ENCODE measurements around the gene CMTM8.

CMTM8 gene

DNA sequence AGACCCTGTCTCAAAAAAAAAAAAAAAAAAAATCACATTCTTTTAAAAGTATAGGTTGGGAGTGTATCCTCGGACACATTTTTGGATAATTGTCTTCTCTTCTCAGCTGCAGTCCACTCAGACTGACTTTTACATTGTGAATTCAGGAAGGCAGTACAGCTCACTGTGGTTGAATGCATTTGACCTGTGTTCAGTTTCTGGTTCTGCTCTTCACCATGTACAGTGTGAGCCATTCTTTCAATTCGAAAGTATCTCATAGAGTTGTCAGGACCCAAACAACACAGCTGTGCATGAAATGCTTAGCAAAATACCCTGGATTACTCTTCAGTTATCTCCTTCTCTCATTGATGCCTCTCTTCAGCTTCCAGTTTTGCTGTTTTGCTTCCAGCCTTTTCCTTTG, 5.0 kb downstream of the CMTM8 start:
- peaks cover 3% of the 10 kb centered on the region for H3K27me3 Mint-ChIP-seq
- DNase-seq (ENCODE audit: low spot score in 2 of 2) (no peak), ATAC-seq (ENCODE audit: low read depth) (no peak)
- peaks cover 10% of the 10 kb centered on the region for H3K4me1 Mint-ChIP-seq
- H3K4me3 Mint-ChIP-seq, result no peak overlapping the region
- H3K27ac Mint-ChIP-seq, result no peak overlapping the region
- H3K9me3 Mint-ChIP-seq, result no peaks in the 10 kb centered on the region
- H3K36me3 Mint-ChIP-seq, result peaks cover 1% of the 10 kb centered on the region

DNA sequence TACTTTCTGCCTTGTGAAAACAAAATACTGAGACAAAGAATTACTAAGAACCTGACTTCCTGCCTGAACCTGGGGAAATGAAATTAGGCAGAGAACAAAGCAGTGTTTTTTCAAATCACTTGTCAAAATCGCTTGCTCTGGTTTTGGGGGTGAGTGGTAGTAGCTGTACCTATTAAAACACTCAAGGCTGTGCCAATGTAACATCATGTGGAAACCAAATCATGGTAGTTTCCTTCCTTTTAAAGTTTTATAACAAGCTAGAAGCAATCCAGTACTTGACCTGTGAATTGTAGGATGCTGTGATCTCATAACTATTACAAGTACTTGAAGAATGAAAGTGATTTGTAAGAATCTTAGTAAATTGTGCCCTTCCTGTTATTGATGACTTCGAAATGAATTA, 6.7 kb downstream of the CMTM8 start:
- H3K27me3 Mint-ChIP-seq, result peaks cover 3% of the 10 kb centered on the region
- H3K36me3 Mint-ChIP-seq, result peaks cover 1% of the 10 kb centered on the region
- H3K4me3 Mint-ChIP-seq, result no peak overlapping the region
- DNase-seq (ENCODE audit: low spot score in 2 of 2), result no peak
- no peaks in the 10 kb centered on the region for H3K4me1 Mint-ChIP-seq
- no peaks in the 10 kb centered on the region for H3K9me3 Mint-ChIP-seq
- no peak for ATAC-seq (ENCODE audit: low read depth)
- H3K27ac Mint-ChIP-seq, result no peak overlapping the region

DNA sequence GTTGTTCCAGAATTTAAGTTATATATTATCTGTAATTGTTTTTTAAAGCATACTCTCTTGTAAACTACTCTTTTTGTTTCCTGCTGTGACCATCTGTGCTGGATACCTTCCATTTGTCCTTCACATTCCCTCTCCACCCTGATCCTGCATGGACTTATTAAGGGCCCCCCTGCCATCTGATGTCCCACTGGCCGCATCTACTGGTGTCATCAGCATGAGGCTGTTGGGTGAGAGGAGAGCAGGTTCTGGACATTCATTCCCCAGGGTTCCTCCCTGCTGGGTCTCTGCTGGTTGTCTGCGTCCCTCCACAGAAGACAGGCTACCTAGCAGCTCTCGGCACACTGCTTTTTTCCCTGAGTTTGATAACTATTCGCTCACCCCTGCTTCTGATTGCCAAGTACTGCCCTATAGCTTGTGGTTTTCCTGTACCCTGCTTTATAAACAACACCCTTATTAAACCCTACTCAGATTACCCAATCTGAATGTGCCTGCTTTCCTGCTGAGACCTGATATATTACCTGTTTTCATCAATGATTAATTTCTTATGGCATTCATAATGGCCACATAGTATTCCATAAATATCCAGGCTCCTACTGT, 7.7 kb downstream of the CMTM8 start:
- no peak for ATAC-seq (ENCODE audit: low read depth)
- Mint-ChIP-seq H3K9me3 (no peaks in the 10 kb centered on the region), H3K36me3 (peaks cover 1% of the 10 kb centered on the region), H3K27me3 (peaks cover 3% of the 10 kb centered on the region), H3K27ac (no peak overlapping the region), H3K4me3 (no peak overlapping the region), H3K4me1 (no peaks in the 10 kb centered on the region)
- DNase-seq (ENCODE audit: low spot score in 2 of 2), result no peak

DNA sequence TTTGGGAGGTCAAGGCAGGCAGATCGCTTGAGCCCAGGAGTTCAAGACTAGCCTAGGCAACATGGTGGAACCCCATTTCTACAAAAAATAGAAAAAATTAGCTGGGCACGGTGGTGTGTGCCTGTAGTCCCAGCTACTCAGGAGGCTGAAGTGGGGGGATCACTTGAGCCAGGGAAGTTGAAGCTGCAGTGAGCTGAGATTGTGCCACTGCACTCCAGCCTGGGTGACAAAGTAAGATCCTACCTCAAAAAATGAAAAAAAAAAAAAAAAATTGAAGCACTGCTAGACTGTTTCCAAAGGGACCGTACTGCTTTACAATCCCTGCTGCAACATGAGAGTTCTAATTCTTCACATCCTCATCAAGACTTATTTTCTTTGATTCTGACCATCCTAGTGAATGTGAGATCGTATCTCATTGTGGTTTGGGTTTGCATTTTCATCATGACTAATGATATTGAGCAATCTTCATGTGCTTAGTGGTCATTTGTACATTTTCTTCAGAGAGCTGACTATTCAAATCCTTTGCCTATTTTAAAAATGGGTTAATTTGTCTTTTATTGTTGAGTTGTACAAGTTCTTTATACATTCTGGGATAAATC, 10.8 kb downstream of the CMTM8 start:
- H3K4me1 Mint-ChIP-seq, result no peaks in the 10 kb centered on the region

DNA sequence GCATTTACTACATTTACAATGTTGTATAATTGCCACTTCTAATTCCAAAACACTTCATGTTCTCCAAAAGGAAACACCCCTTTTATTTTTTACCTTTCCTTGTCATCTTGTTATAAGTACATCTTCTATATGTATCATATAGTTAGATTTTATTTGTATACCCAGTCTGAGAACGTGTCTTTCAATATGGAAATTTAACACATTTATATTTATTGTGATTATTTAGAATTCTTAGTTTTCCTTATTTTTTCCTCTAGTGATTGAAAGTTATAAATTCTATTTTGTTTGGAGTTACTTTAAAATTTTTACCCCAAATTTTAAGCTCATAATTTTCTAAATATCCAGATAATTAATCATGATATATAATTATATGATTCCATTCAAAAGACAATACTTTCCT, 15.8 kb downstream of the CMTM8 start:
- Mint-ChIP-seq H3K9me3 (peaks cover 2% of the 10 kb centered on the region), H3K4me3 (no peak overlapping the region), H3K4me1 (no peaks in the 10 kb centered on the region), H3K27me3 (peaks cover 7% of the 10 kb centered on the region), H3K27ac (no peak overlapping the region), H3K36me3 (peaks cover 4% of the 10 kb centered on the region)
- no peak for DNase-seq (ENCODE audit: low spot score in 2 of 2)
- ATAC-seq (ENCODE audit: low read depth), result no peak

More for the DNA sequence above, 10.8 kb downstream of the CMTM8 start:
- peaks cover 1% of the 10 kb centered on the region for H3K27me3 Mint-ChIP-seq
- DNase-seq (ENCODE audit: low spot score in 2 of 2) (no peak), ATAC-seq (ENCODE audit: low read depth) (no peak)
- H3K9me3 Mint-ChIP-seq, result no peaks in the 10 kb centered on the region
- H3K36me3 Mint-ChIP-seq, result no peaks in the 10 kb centered on the region
- no peak overlapping the region for H3K27ac Mint-ChIP-seq
- no peak overlapping the region for H3K4me3 Mint-ChIP-seq

DNA sequence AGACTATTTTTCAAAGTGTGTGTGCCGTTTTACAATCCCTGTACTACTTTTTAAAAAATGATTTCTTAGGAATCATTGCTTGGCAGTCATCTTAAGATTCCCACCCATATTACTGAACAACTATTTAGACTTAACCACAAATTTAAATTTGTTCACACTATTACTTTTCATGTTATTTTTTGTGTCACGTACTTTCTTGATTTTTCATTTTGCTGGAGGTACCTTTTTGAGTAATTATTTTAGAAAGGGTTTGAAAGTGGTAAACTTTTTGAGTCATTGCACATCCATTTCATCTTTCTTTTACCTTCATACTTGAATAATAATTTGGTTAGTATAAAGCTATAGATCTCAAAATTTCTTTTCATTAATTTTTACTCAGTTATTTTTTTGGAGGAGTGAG, 16.9 kb downstream of the CMTM8 start:
- H3K4me1 Mint-ChIP-seq, result no peaks in the 10 kb centered on the region
- H3K36me3 Mint-ChIP-seq, result peaks cover 4% of the 10 kb centered on the region
- ATAC-seq (ENCODE audit: low read depth) (no peak), DNase-seq (ENCODE audit: low spot score in 2 of 2) (no peak)
- H3K27ac Mint-ChIP-seq, result no peak overlapping the region
- H3K27me3 Mint-ChIP-seq, result peaks cover 11% of the 10 kb centered on the region
- peaks cover 2% of the 10 kb centered on the region for H3K9me3 Mint-ChIP-seq
- H3K4me3 Mint-ChIP-seq, result no peak overlapping the region

DNA sequence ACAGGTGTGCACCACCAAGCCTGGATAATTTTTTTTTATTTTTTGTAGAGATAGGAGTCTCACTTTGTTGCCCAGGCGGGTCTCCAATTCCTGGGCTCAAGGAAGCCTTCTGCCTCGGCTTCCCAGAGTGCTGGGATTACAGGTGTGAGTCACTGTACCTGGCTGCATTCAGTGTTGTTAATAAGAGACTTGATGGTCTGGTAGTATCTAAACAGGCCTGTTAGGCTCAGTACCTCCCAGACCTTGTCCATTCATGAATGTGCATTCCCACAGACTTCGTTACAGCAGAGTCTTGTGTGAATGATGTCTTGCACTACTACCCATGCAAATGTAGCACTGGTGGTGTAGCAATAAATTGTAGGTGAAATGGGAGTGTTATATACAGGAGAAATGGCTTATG, 17.7 kb downstream of the CMTM8 start:
- Mint-ChIP-seq H3K9me3 (peaks cover 2% of the 10 kb centered on the region), H3K27me3 (peaks cover 11% of the 10 kb centered on the region), H3K36me3 (peaks cover 4% of the 10 kb centered on the region), H3K4me1 (no peaks in the 10 kb centered on the region), H3K4me3 (no peak overlapping the region), H3K27ac (no peak overlapping the region)
- ATAC-seq (ENCODE audit: low read depth), result no peak
- DNase-seq (ENCODE audit: low spot score in 2 of 2), result no peak

DNA sequence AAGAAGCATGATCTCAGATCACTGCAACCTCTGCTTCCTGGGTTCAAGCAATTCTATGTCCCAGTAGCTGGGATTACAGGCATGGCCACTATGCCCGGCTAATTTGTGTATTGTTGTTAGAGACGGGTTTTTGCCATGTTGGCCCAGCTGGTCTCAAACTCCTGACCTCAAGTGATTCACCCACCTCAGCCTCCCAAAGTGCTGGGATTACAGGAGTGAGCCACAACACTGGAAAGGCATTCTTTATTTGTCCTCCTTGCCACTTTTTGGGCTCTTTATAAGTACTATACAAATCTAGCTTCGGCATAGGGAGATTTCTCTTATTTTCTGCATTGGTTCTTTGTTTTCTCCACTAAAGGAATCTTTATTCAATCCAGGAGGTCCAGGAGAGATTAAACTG, 18.6 kb downstream of the CMTM8 start:
- no peak overlapping the region for H3K4me3 Mint-ChIP-seq
- H3K9me3 Mint-ChIP-seq, result peaks cover 2% of the 10 kb centered on the region
- peaks cover 4% of the 10 kb centered on the region for H3K36me3 Mint-ChIP-seq
- no peak overlapping the region for H3K27ac Mint-ChIP-seq
- no peak for DNase-seq (ENCODE audit: low spot score in 2 of 2)
- no peaks in the 10 kb centered on the region for H3K4me1 Mint-ChIP-seq
- H3K27me3 Mint-ChIP-seq, result peaks cover 15% of the 10 kb centered on the region
- ATAC-seq (ENCODE audit: low read depth), result no peak

DNA sequence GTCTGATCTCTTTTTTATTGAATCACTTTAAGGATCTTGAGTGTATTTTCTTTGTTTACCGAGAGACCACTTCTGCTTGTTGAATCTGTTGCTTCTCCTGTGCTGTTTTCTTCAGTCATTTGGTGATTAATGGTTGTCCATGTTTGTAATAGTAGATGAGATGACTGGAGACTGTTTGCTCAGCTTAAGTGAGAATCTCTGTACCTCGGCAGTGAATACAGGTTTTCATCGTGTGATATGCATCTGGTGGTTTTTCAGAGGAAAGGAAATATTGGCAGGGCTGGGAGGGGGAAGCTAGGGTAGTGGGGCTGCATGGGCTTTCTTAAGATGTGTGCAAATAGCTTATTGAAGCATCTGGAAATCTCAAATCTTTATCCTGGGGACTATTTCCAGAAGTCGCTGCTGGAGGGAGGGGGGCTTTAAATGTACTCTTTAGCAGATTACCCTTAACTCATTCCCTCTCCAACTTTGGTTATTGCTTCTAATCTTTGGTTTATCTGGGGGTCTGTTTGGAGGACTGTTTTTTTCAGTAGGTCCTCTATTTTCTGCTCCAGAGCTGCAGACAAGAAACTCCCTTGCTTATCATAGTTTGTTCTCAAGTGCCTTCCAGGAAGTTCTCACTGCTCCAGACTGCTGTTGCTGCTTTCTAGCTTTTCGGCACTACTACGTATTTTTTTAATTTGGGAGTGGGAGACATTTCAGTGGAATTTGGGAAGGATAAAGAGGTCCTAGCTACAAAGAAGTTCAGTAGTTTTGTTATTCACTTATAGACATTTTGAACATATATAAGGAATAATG, 19.4 kb downstream of the CMTM8 start:
- H3K27me3 Mint-ChIP-seq, result peaks cover 15% of the 10 kb centered on the region

DNA sequence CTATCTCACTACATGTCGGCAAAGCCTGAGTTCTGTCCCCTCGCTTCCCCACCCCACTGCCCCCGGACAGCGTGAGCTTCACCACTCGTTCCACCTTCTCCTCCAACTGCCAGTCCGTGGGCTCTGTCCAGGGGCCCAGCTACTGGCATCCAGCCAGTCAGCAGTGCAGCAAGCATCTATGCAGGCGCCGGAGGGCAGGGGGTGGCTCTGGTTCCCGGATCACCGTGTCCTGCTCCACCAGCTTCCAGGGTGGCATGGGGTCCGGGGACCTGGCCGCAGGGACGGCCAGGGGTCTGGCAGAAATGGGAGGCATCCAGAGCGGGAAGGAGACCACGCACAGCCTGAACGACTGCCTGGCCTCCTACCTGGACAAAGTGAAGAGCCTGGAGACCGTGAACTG, 20.4 kb downstream of the CMTM8 start:
- ATAC-seq (ENCODE audit: low read depth) (no peak), DNase-seq (ENCODE audit: low spot score in 2 of 2) (no peak)
- H3K36me3 Mint-ChIP-seq, result peaks cover 4% of the 10 kb centered on the region
- no peak overlapping the region for H3K4me3 Mint-ChIP-seq
- H3K27ac Mint-ChIP-seq, result no peak overlapping the region
- H3K27me3 Mint-ChIP-seq, result peaks cover 16% of the 10 kb centered on the region
- peaks cover 2% of the 10 kb centered on the region for H3K9me3 Mint-ChIP-seq
- no peaks in the 10 kb centered on the region for H3K4me1 Mint-ChIP-seq

More for the DNA sequence above, 19.4 kb downstream of the CMTM8 start:
- ATAC-seq (ENCODE audit: low read depth) (no peak), DNase-seq (ENCODE audit: low spot score in 2 of 2) (no peak)
- no peak overlapping the region for H3K27ac Mint-ChIP-seq
- peaks cover 2% of the 10 kb centered on the region for H3K9me3 Mint-ChIP-seq
- H3K36me3 Mint-ChIP-seq, result peaks cover 4% of the 10 kb centered on the region
- H3K4me3 Mint-ChIP-seq, result no peak overlapping the region
- H3K4me1 Mint-ChIP-seq, result no peaks in the 10 kb centered on the region

DNA sequence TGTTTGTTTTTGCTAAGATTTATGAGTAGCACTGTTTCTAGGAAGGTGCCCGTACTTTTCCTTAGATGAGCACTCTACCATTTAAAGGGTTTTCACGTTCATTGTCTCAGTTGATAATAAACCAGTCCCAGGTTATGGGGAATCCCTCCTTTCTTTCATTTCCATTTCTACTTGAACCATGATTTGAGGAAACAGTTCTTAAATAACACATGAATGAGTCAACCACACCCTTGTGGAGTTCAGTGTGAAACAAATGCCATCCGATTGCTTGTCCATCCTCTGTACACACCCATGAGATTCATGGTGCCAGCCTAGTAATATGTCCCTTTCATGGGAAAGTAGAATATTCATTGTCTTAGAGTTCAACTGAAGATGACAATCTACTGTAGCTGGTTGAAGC, 23.1 kb downstream of the CMTM8 start:
- Mint-ChIP-seq H3K9me3 (no peaks in the 10 kb centered on the region), H3K4me1 (no peaks in the 10 kb centered on the region), H3K36me3 (no peaks in the 10 kb centered on the region), H3K4me3 (no peak overlapping the region), H3K27ac (no peak overlapping the region), H3K27me3 (peaks cover 15% of the 10 kb centered on the region)
- no peak for DNase-seq (ENCODE audit: low spot score in 2 of 2)
- ATAC-seq (ENCODE audit: low read depth), result no peak

DNA sequence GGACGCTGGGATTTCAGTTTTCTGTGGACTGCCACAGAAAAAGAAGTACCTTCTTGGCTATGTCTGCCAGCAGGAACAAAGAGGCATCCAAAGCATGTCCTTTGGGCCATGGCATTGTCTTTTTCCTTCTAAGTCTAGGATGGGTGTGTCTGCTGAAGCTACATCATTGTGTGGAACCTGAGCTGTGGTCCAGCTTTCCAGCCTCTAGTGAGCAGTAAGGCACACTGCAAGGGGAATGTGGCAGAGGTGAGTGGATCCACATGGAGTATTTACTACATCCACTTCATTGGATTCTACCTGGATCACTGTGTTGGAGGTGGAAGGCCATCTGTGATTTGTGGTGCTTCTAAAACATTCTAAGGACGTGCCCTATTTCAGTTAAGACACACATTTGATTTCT, 23.7 kb downstream of the CMTM8 start:
- no peak for ATAC-seq (ENCODE audit: low read depth)
- no peaks in the 10 kb centered on the region for H3K36me3 Mint-ChIP-seq

DNA sequence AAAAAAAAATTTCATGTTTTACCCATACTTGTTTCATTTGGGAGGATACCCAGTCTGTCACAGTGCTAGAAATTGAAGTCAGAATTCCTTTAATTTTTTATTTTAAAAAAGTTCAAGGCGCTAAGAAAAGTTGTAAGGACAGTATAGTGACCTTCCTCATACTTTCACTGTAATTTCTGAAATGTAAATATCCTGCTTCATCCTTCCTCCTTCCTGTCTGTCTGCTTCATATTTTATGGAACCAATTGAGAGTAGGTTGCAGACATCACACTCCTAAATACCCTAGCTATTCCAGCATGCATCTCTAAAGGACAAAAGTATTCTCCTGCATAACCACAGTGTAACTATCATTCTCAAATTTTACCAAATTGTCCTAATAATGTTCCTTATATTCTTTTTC, 35.8 kb downstream of the CMTM8 start:
- H3K9me3 Mint-ChIP-seq, result peaks cover 1% of the 10 kb centered on the region
- H3K36me3 Mint-ChIP-seq, result no peaks in the 10 kb centered on the region
- no peak for DNase-seq (ENCODE audit: low spot score in 2 of 2)
- H3K4me1 Mint-ChIP-seq, result peaks cover 8% of the 10 kb centered on the region
- peaks cover 5% of the 10 kb centered on the region for H3K27me3 Mint-ChIP-seq
- ATAC-seq (ENCODE audit: low read depth), result no peak
- no peak overlapping the region for H3K4me3 Mint-ChIP-seq
- H3K27ac Mint-ChIP-seq, result no peak overlapping the region

More for the DNA sequence above, 23.7 kb downstream of the CMTM8 start:
- Mint-ChIP-seq H3K27ac (no peak overlapping the region), H3K4me1 (no peaks in the 10 kb centered on the region), H3K9me3 (no peaks in the 10 kb centered on the region), H3K27me3 (peaks cover 15% of the 10 kb centered on the region), H3K4me3 (no peak overlapping the region)
- DNase-seq (ENCODE audit: low spot score in 2 of 2), result no peak

DNA sequence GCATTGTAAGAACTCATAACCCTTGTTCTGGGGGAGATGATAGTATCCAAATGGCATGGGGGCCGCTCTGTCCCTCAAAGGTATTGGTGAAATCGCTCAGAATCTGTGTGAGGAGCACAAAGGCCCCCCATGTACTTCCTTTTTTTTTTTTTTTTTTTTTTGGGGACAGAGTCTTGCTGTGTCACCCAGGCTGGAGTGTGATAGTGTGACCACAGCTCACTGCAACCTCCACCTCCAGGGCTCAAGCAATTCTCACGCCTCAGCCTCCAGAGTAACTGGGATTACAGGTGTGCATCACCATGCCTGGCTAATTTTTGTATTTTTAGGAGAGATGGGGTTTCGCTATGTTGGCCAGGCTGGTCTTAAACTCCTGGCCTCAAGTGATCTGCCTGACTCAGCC, 37.0 kb downstream of the CMTM8 start:
- H3K4me1 Mint-ChIP-seq, result peaks cover 8% of the 10 kb centered on the region
- ATAC-seq (ENCODE audit: low read depth) (no peak), DNase-seq (ENCODE audit: low spot score in 2 of 2) (no peak)
- H3K4me3 Mint-ChIP-seq, result no peak overlapping the region
- H3K9me3 Mint-ChIP-seq, result peaks cover 1% of the 10 kb centered on the region
- no peak overlapping the region for H3K27ac Mint-ChIP-seq
- H3K36me3 Mint-ChIP-seq, result no peaks in the 10 kb centered on the region
- H3K27me3 Mint-ChIP-seq, result peaks cover 5% of the 10 kb centered on the region

Data from memory B cell (primary cell).